Neural cell (in vitro differentiated cells): ENCODE measurements around the gene CEP85. TPM values are rescaled to one million over a fixed set of nuclear protein-coding genes. Genes with fewer than 3 reads are reported as not detected.

Experiments
- H2AFZ ChIP-seq: fragments of 200-600, 300-800 bp; sonication (generic), shearing (Covaris generic); 2 replicates; pipeline ENCODE4 v1.6.0; 2014; ENCODE audit warnings: low read depth, mild to moderate bottlenecking, antibody characterized with exemption, low read length, moderate library complexity
- H3F3A ChIP-seq: fragments of 200-600 bp; shearing (Covaris generic); 2 replicates; pipeline ENCODE4 v1.6.1; 2016; ENCODE audit warnings: mild to moderate bottlenecking, moderate library complexity, mixed read lengths, antibody characterized with exemption, low read length; ENCODE audit not compliant: insufficient read depth, poor library complexity, severe bottlenecking
- H3K27ac ChIP-seq: fragments of 200-600, 300-800 bp; sonication (generic), shearing (Covaris generic); 2 replicates; pipeline ENCODE4 v1.5.1; 2014; ENCODE audit warnings: mild to moderate bottlenecking, low read length, moderate library complexity
- H3K27me3 ChIP-seq: fragments of 300-800, 200-600 bp; sonication (generic), shearing (Covaris generic); 2 replicates; pipeline ENCODE4 v1.6.0; 2014; ENCODE audit warnings: mild to moderate bottlenecking, low read depth, low read length, moderate library complexity; ENCODE audit not compliant: insufficient read depth
- H3K36me3 ChIP-seq: fragments of 300-800, 200-600 bp; sonication (generic), shearing (Covaris generic); 2 replicates; pipeline ENCODE4 v1.5.1; 2014; ENCODE audit warnings: mild to moderate bottlenecking, antibody characterized with exemption, low read length, moderate library complexity; ENCODE audit not compliant: insufficient read depth
- H3K4me2 ChIP-seq: fragments of 300-800, 200-600 bp; sonication (generic), shearing (Covaris generic); 2 replicates; pipeline ENCODE4 v1.6.0; 2014; ENCODE audit warnings: mild to moderate bottlenecking, low read length
- H3K4me3 ChIP-seq: fragments of 300-800, 200-600 bp; sonication (generic), shearing (Covaris generic); 2 replicates; pipeline ENCODE4 v1.5.1; 2014; ENCODE audit warnings: mild to moderate bottlenecking, low read length, moderate library complexity
- H3K79me2 ChIP-seq: fragments of 200-600 bp; shearing (Covaris generic); replicated peaks from 2 replicates; pipeline ENCODE4 v1.6.0; 2014; ENCODE audit warnings: mild to moderate bottlenecking, low read length, moderate library complexity; ENCODE audit not compliant: insufficient read depth
- H3K9ac ChIP-seq: fragments of 300-800, 200-600 bp; sonication (generic), shearing (Covaris generic); 2 replicates; pipeline ENCODE4 v1.6.1; 2016; ENCODE audit warnings: mild to moderate bottlenecking, low read length, mixed read lengths
- H3K9me2 ChIP-seq: fragments of 200-600 bp; shearing (Covaris generic); 2 replicates; pipeline ENCODE4 v1.6.1; 2016; ENCODE audit warnings: mild to moderate bottlenecking, low read length, mixed read lengths; ENCODE audit not compliant: insufficient read depth
- H3K9me3 ChIP-seq: fragments of 200-600, 300-800 bp; sonication (generic), shearing (Covaris generic); 2 replicates; pipeline ENCODE4 v1.6.1; 2016; ENCODE audit warnings: mild to moderate bottlenecking, mixed run types, low read length, moderate library complexity, mixed read lengths
- H4K20me1 ChIP-seq: fragments of 200-600 bp; shearing (Covaris generic); 2 replicates; pipeline ENCODE4 v1.6.1; 2016; ENCODE audit warnings: mild to moderate bottlenecking, mixed run types; ENCODE audit not compliant: insufficient read depth
- CTCF ChIP-seq: fragments of 450-650 bp; IDR thresholded peaks from 2 replicates; pipeline ENCODE4 v1.5.1; 2014; ENCODE audit warnings: antibody characterized with exemption, mild to moderate bottlenecking, moderate library complexity; ENCODE audit not compliant: poor library complexity, severe bottlenecking
- EP300 ChIP-seq: fragments of 450-650 bp; conservative IDR thresholded peaks from 2 replicates; pipeline ENCODE4 v1.6.1; 2014; ENCODE audit warnings: antibody characterized with exemption, mild to moderate bottlenecking, moderate library complexity; ENCODE audit not compliant: poor library complexity, severe bottlenecking
- EZH2 ChIP-seq: fragments of 200-600, 300-800 bp; shearing (Covaris generic), sonication (generic); IDR thresholded peaks from 2 replicates; pipeline ENCODE4 v1.6.1; 2014; ENCODE audit warnings: antibody characterized with exemption, low read length, borderline replicate concordance, mild to moderate bottlenecking; ENCODE audit not compliant: insufficient read depth, poor library complexity, severe bottlenecking
- MXI1 ChIP-seq: fragments of 450-650 bp; conservative IDR thresholded peaks from 2 replicates; pipeline ENCODE4 v1.6.1; 2014; ENCODE audit warnings: antibody characterized with exemption, mild to moderate bottlenecking; ENCODE audit not compliant: poor library complexity, severe bottlenecking
- POLR2AphosphoS5 ChIP-seq: IDR thresholded peaks from 2 replicates; pipeline ENCODE4 v1.6.1; 2012
- RAD21 ChIP-seq: fragments of 450-650 bp; conservative IDR thresholded peaks from 2 replicates; pipeline ENCODE4 v1.6.1; 2014; ENCODE audit warnings: antibody characterized with exemption, mild to moderate bottlenecking, moderate library complexity
- REST ChIP-seq: IDR thresholded peaks from 2 replicates; pipeline ENCODE4 v1.6.1; 2012; ENCODE audit warnings: borderline replicate concordance
- SMC3 ChIP-seq: fragments of 450-650 bp; conservative IDR thresholded peaks from 2 replicates; pipeline ENCODE4 v1.6.1; 2014; ENCODE audit warnings: antibody characterized with exemption, mild to moderate bottlenecking, moderate library complexity; ENCODE audit not compliant: poor library complexity
- TAF1 ChIP-seq: IDR thresholded peaks from 2 replicates; pipeline ENCODE4 v1.6.1; 2012; ENCODE audit warnings: low read depth
- polyA plus RNA-seq: library from polyadenylated mRNA; depleted of rRNA; stranded (reverse); fragments of >200 nt; gene quantifications from 2 replicates; pipeline ENCODE4 v1.2.3, GENCODE V29; 2014

The CEP85 gene
- polyA plus RNA-seq, 1 donor from 2014 or later = 20.5 TPM

- Histone ChIP-seq H2AFZ (no peak overlapping the region), H4K20me1 (no peaks in the 10 kb centered on the region), H3K79me2 (no peaks in the 10 kb centered on the region), H3K4me2 (no peak overlapping the region), H3K9ac (no peak overlapping the region), H3K27me3 (no peaks in the 10 kb centered on the region), H3K9me2 (no peaks in the 10 kb centered on the region), H3K4me3 (no peak overlapping the region), H3K27ac (no peak overlapping the region), H3K36me3 (no peaks in the 10 kb centered on the region), H3K9me3 (no peaks in the 10 kb centered on the region), H3F3A (no peaks in the 10 kb centered on the region)
- no peak for TF ChIP-seq TAF1
- no peak for TF ChIP-seq CTCF
- TF ChIP-seq REST = no peak
- TF ChIP-seq POLR2AphosphoS5 = no peak
- no peak for TF ChIP-seq EZH2
- TF ChIP-seq MXI1 = no peak
- no peak for TF ChIP-seq RAD21
- TF ChIP-seq EP300 = no peak
- TF ChIP-seq SMC3 = no peak
These were observed 53.2 kb downstream of the CEP85 start for GRCh38 chr1:26287033-26287711.

GRCh38 chr1:26287811-26288210 is 53.8 kb downstream of the CEP85 start:
- Histone ChIP-seq H3K9ac (no peak overlapping the region), H3K79me2 (no peaks in the 10 kb centered on the region), H3K9me3 (no peaks in the 10 kb centered on the region), H3K27ac (no peak overlapping the region), H3F3A (no peaks in the 10 kb centered on the region), H4K20me1 (no peaks in the 10 kb centered on the region), H2AFZ (no peak overlapping the region), H3K36me3 (no peaks in the 10 kb centered on the region), H3K4me3 (no peak overlapping the region), H3K27me3 (no peaks in the 10 kb centered on the region), H3K9me2 (no peaks in the 10 kb centered on the region), H3K4me2 (no peak overlapping the region)
- TF ChIP-seq MXI1 = no peak
- no peak for TF ChIP-seq TAF1
- TF ChIP-seq POLR2AphosphoS5 = no peak
- TF ChIP-seq CTCF = no peak
- no peak for TF ChIP-seq RAD21
